ENCODE data around the gene YPEL3.

GRCh38 chr16:30092373-30093010 lies 3.5 kb downstream of the YPEL3 start:
- TF ChIP-seq CTCF (IDR thresholded peaks at IDR 0.05; ENCODE audit: control extremely low read depth in 1 of 3, insufficient read depth in 1 of 3, low read depth in 1 of 3, low read length in 3 of 3), result peak; percentile 76 to 96 (median 90)
- TF ChIP-seq USF2 (IDR thresholded peaks at IDR 0.05; ENCODE audit: low read length), result peak; percentile 44; the same call in 1 of the 2 replicates
- TF ChIP-seq YY1 (IDR thresholded peaks at IDR 0.05; ENCODE audit: low read depth, low read length), result peak; percentile 53; the same call in 1 of the 2 replicates
- peak; percentile 95 for TF ChIP-seq MAX (IDR thresholded peaks at IDR 0.05)
- TF ChIP-seq EGR1 (IDR thresholded peaks at IDR 0.05; ENCODE audit: borderline replicate concordance, low read depth, low read length), result peak; percentile 44; the same call in 1 of the 2 replicates
- no peak for TF ChIP-seq ATF3 (IDR thresholded peaks at IDR 0.05; ENCODE audit: insufficient read depth, low read depth, low read length)
- peak in 1 of 2 experiments; percentile 59; a peak in 1 of 3 replicates for TF ChIP-seq POLR2A (IDR thresholded peaks at IDR 0.05; ENCODE audit: control extremely low read depth in 1 of 2, low read depth in 2 of 2, low read length in 2 of 2)
- TF ChIP-seq CEBPB (IDR thresholded peaks at IDR 0.05; ENCODE audit: low read depth, low read length), result no peak
- peak; percentile 40 to 56; a peak in 3 of 4 replicates for TF ChIP-seq RAD21 (IDR thresholded peaks at IDR 0.05 in 1 of 2, conservative IDR thresholded peaks at IDR 0.05 in 1 of 2; ENCODE audit: low read depth in 2 of 2, low read length in 2 of 2)
- TF ChIP-seq ATF2 (IDR thresholded peaks at IDR 0.05; ENCODE audit: low read length), result no peak; the same call in 1 of the 2 replicates
- TF ChIP-seq MAFK (IDR thresholded peaks at IDR 0.05; ENCODE audit: low read depth, low read length), result no peak
- no peak for TF ChIP-seq TEAD4 (IDR thresholded peaks at IDR 0.05; ENCODE audit: low read depth, low read length)
